PC-9 (cell line): ENCODE results near the gene MAGI2. TPM values are rescaled to one million over a fixed set of nuclear protein-coding genes. Genes with fewer than 3 reads are reported as not detected.

Experiments used
- BruUV-seq: library from RNA; stranded (reverse); fragments of 400-500 nt; replicated peaks from 2 replicates; lab custom pipeline; 2021; lab: Mats Ljungman, UMichigan
- CTCF ChIA-PET: fragments of 300-600 bp; sonication (Branson Sonifier 250); formaldehyde crosslinking; loops from one replicate; lab custom pipeline; 2022; ENCODE audit warnings: antibody characterized with exemption; lab: Charles Lee
- POLR2A ChIA-PET: fragments of 300-600 bp; sonication (Branson Sonifier 250); formaldehyde crosslinking; loops from one replicate; lab custom pipeline; 2022; ENCODE audit warnings: antibody characterized with exemption; ENCODE audit not compliant: unreplicated experiment; lab: Charles Lee
- DNase-seq, 2 experiments: peaks; one replicate each; pipeline versions ENCODE4 v3.0.0 to v3.0.0-alpha.2; 2015 to 2022; ENCODE audit warnings: mixed read lengths in 1 of 2
- H2AFZ ChIP-seq: fragments of 200-600 bp; sonication (generic); 2 replicates; pipeline ENCODE4 v1.8.1; 2017; ENCODE audit warnings: antibody characterized with exemption
- H3F3A ChIP-seq: fragments of 200-600 bp; sonication (generic); 2 replicates; pipeline ENCODE4 v1.8.1; 2017; ENCODE audit warnings: antibody characterized with exemption, mild to moderate bottlenecking, low read depth; ENCODE audit not compliant: insufficient read depth
- H3K27ac ChIP-seq: fragments of 200-600 bp; sonication (generic); 2 replicates; pipeline ENCODE4 v1.6.1; 2016; ENCODE audit warnings: mixed run types
- H3K27me3 ChIP-seq: fragments of 200-600 bp; sonication (generic); 2 replicates; pipeline ENCODE4 v1.6.1; 2016; ENCODE audit warnings: low read depth, mixed run types; ENCODE audit not compliant: insufficient read depth
- H3K36me3 ChIP-seq: fragments of 200-600 bp; sonication (generic); 2 replicates; pipeline ENCODE4 v1.6.1; 2016; ENCODE audit warnings: low read depth, mixed run types
- H3K4me1 ChIP-seq: fragments of 200-600 bp; sonication (generic); replicated peaks from 2 replicates; pipeline ENCODE4 v1.6.1; 2016; ENCODE audit warnings: mixed run types; ENCODE audit not compliant: insufficient read depth
- H3K4me2 ChIP-seq: fragments of 200-600 bp; sonication (generic); 2 replicates; pipeline ENCODE4 v1.6.1; 2017; ENCODE audit warnings: mixed run types
- H3K4me3 ChIP-seq: fragments of 200-600 bp; sonication (generic); 2 replicates; pipeline ENCODE4 v1.6.1; 2016; ENCODE audit warnings: mixed run types
- H3K79me2 ChIP-seq: fragments of 200-600 bp; sonication (generic); 2 replicates; pipeline ENCODE4 v1.6.1; 2017; ENCODE audit warnings: low read depth, mixed run types
- H3K9me2 ChIP-seq: fragments of 200-600 bp; sonication (generic); 2 replicates; pipeline ENCODE4 v1.8.1; 2017; ENCODE audit warnings: mild to moderate bottlenecking; ENCODE audit not compliant: insufficient read depth
- H3K9me3 ChIP-seq: fragments of 200-600 bp; sonication (generic); 2 replicates; pipeline ENCODE4 v1.8.1; 2016; ENCODE audit warnings: low read depth; ENCODE audit not compliant: insufficient read depth
- H4K20me1 ChIP-seq: fragments of 200-600 bp; sonication (generic); 2 replicates; pipeline ENCODE4 v1.8.1; 2017; ENCODE audit not compliant: insufficient read depth
- EZH2 ChIP-seq: fragments of 200-600 bp; sonication (generic); IDR thresholded peaks from 2 replicates; pipeline ENCODE4 v1.8.0; 2017; ENCODE audit warnings: antibody characterized with exemption, low read depth
- intact Hi-C: fragments of 100-400 bp; cut with micrococcal nuclease; formaldehyde crosslinking; loops from one replicate; pipeline ENCODE4 v1.10.0; 2022; ENCODE audit not compliant: unreplicated experiment
- total RNA-seq: library from RNA; stranded (reverse); gene quantifications from 2 replicates; pipeline ENCODE4 v1.2.3, GENCODE V29; 2021
- TF ChIP-seq, protein P1 (sequence below): fragments of 200-600 bp; sonication (generic); conservative IDR thresholded peaks from 2 replicates; pipeline ENCODE4 v1.6.1; 2017; ENCODE audit warnings: mixed run types, antibody characterized with exemption, mild to moderate bottlenecking, moderate library complexity

The MAGI2 gene
- total RNA-seq, 1 experiment from 2014 or later, result 0.92 TPM

DNA sequence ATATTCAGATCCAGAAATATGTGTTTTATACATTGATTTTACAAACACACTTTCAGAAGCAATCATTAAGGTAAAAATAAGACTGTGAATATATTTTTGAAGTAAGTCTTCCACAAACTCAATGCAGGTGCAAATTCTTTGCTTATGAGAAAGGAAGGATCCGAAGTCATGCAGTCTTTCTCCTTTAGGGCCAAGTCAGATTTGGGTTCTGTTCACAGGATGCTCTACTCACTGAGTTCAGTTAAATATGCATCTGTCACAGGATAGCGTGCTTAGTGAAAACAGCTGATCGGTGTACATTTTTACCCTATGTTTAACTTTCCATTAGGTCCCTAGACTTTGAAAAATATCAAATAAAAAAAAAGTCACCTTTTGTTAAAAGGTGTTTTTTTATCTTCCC is 1046.4 kb downstream of the MAGI2 start:
- no peaks in the 10 kb centered on the region for H4K20me1 ChIP-seq
- intact Hi-C loops, result no loop called here
- H3K27ac ChIP-seq, result no peak overlapping the region
- BruUV-seq, result no TSS peak
- no peak for DNase-seq
- no peaks in the 10 kb centered on the region for H3F3A ChIP-seq
- no peaks in the 10 kb centered on the region for H3K9me2 ChIP-seq
- no peaks in the 10 kb centered on the region for H3K79me2 ChIP-seq
- H3K4me3 ChIP-seq, result no peak overlapping the region
- ChIA-PET CTCF (no interaction called here), POLR2A (interaction anchor here (0.7 kb wide), 1 partner anchor 99 kb away, joined by 5 read pairs; no protein-coding TSS in a partner anchor)
- H3K9me3 ChIP-seq, result no peaks in the 10 kb centered on the region
- no peak overlapping the region for H2AFZ ChIP-seq
- TF ChIP-seq EZH2, result no peak
- TF ChIP-seq, protein P1, sequence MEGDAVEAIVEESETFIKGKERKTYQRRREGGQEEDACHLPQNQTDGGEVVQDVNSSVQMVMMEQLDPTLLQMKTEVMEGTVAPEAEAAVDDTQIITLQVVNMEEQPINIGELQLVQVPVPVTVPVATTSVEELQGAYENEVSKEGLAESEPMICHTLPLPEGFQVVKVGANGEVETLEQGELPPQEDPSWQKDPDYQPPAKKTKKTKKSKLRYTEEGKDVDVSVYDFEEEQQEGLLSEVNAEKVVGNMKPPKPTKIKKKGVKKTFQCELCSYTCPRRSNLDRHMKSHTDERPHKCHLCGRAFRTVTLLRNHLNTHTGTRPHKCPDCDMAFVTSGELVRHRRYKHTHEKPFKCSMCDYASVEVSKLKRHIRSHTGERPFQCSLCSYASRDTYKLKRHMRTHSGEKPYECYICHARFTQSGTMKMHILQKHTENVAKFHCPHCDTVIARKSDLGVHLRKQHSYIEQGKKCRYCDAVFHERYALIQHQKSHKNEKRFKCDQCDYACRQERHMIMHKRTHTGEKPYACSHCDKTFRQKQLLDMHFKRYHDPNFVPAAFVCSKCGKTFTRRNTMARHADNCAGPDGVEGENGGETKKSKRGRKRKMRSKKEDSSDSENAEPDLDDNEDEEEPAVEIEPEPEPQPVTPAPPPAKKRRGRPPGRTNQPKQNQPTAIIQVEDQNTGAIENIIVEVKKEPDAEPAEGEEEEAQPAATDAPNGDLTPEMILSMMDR, result no peak
- no peaks in the 10 kb centered on the region for H3K27me3 ChIP-seq
- H3K36me3 ChIP-seq, result no peaks in the 10 kb centered on the region
- no peaks in the 10 kb centered on the region for H3K4me1 ChIP-seq
- no peak overlapping the region for H3K4me2 ChIP-seq

DNA sequence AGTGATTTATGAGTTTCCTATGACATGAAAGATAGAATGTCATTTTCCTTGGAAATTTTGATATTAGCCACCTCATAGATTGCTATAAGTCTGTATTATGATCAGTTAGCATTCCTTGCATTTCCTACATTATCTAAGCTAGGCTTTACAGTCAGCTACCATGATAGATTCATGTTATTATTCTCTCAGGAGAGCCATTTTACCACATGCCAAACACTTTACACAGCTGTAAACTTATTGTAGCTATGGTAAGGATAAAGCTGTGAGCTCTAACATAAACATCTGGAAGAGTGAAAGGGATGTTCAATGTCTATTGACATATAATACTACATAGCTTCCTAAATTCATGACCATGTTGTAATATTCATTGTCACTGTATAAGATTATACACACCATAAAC is 1046.9 kb downstream of the MAGI2 start:
- H3K27ac ChIP-seq, result no peak overlapping the region
- H3K9me3 ChIP-seq, result no peaks in the 10 kb centered on the region
- BruUV-seq, result no TSS peak
- ChIA-PET POLR2A (interaction anchor here (0.7 kb wide), 1 partner anchor 98 kb away, joined by 5 read pairs; no protein-coding TSS in a partner anchor), CTCF (no interaction called here)
- H3K9me2 ChIP-seq, result no peaks in the 10 kb centered on the region
- H3K4me1 ChIP-seq, result no peaks in the 10 kb centered on the region
- no peaks in the 10 kb centered on the region for H3K79me2 ChIP-seq
- no peak overlapping the region for H3K4me3 ChIP-seq
- intact Hi-C loops, result no loop called here
- no peaks in the 10 kb centered on the region for H3F3A ChIP-seq
- DNase-seq, result no peak
- TF ChIP-seq, protein P1, result no peak
- no peak for TF ChIP-seq EZH2
- no peaks in the 10 kb centered on the region for H3K27me3 ChIP-seq
- H3K4me2 ChIP-seq, result no peak overlapping the region
- no peaks in the 10 kb centered on the region for H3K36me3 ChIP-seq
- H2AFZ ChIP-seq, result no peak overlapping the region
- H4K20me1 ChIP-seq, result no peaks in the 10 kb centered on the region

DNA sequence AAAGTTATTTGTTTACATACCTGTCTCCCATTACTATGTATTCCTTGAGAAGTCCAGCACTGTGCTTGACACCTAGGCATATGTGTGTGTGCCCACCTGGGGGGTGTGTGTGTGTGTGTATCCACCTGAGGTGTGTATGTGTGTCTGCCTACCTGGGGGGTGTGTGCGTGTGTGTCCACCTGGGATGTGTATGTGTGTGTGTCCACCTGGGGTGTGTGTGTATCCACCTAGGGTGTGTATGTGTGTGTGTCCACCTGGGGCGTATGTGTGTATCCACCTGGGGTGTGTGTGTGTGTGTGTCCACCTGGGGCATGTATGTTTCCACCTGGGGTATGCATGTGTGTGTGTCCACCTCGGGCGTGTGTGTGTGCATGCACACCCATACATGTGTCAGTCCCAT is 1051.4 kb downstream of the MAGI2 start:
- Histone ChIP-seq H3K27ac (no peak overlapping the region), H3K36me3 (no peaks in the 10 kb centered on the region), H3K9me2 (0 out of 2 replicates have a peak, but pooled peaks cover 3% of the 10 kb centered on the region), H3K4me1 (no peaks in the 10 kb centered on the region), H3F3A (no peaks in the 10 kb centered on the region), H3K9me3 (no peaks in the 10 kb centered on the region), H4K20me1 (no peaks in the 10 kb centered on the region), H2AFZ (no peak overlapping the region), H3K4me3 (no peak overlapping the region), H3K4me2 (no peak overlapping the region), H3K79me2 (no peaks in the 10 kb centered on the region), H3K27me3 (0 out of 2 replicates have a peak, but pooled peaks cover 2% of the 10 kb centered on the region)
- DNase-seq, result no peak
- ChIA-PET POLR2A (no interaction called here), CTCF (no interaction called here)
- BruUV-seq, result no TSS peak
- TF ChIP-seq EZH2, result no peak
- TF ChIP-seq, protein P1, result no peak
- intact Hi-C loops, result no loop called here
